IMR-90 (cell line): ENCODE measurements around the gene NIPAL3. TPM values are rescaled to one million over a fixed set of nuclear protein-coding genes. Genes with fewer than 3 reads are reported as not detected.

Experiments used
- ATAC-seq: fragments of 200-7000 bp; cut with Tn5 transposase; 2 replicates; pipeline ENCODE4 v1.9.1; 2020; ENCODE audit warnings: low read depth, mild to moderate bottlenecking, moderate library complexity
- BruUV-seq: library from RNA; stranded (reverse); fragments of 400-500 nt; replicated peaks from 2 replicates; lab custom pipeline; 2021; lab: Mats Ljungman, UMichigan
- CTCF ChIA-PET: fragments of 300-600 bp; formaldehyde crosslinking; extraction: SDS; loops from one replicate; lab custom pipeline; 2021; ENCODE audit warnings: antibody characterized with exemption; lab: Yijun Ruan, JAX
- POLR2A ChIA-PET: fragments of 300-600 bp; sonication (Branson Sonifier 250); formaldehyde crosslinking; loops from one replicate; lab custom pipeline; 2022; ENCODE audit warnings: antibody characterized with exemption; ENCODE audit not compliant: unreplicated experiment; lab: Charles Lee
- DNase-seq: peaks from one replicate; pipeline ENCODE4 v3.0.0; 2013
- H2AFZ ChIP-seq: replicated peaks from 2 replicates; pipeline ENCODE3; 2013; ENCODE audit warnings: low read length, mild to moderate bottlenecking; ENCODE audit not compliant: poor library complexity
- H2AK5ac ChIP-seq: 2 replicates; pipeline ENCODE4 v1.6.1; 2013; ENCODE audit warnings: low read depth, low read length, inconsistent platforms
- H2AK9ac ChIP-seq: replicated peaks from 2 replicates; pipeline ENCODE3; 2013; ENCODE audit warnings: mild to moderate bottlenecking, low read depth, low read length, moderate library complexity; ENCODE audit not compliant: poor library complexity
- H2BK120ac ChIP-seq: 2 replicates; pipeline ENCODE4 v1.6.1; 2013; ENCODE audit warnings: low read depth, low read length, inconsistent platforms
- H2BK15ac ChIP-seq: 3 replicates; pipeline ENCODE4 v1.6.1; 2013; ENCODE audit warnings: low read depth, low read length, inconsistent platforms
- H2BK20ac ChIP-seq: 2 replicates; pipeline ENCODE4 v1.6.1; 2013; ENCODE audit warnings: low read depth, mild to moderate bottlenecking, inconsistent platforms, low read length, moderate library complexity
- H2BK5ac ChIP-seq: 2 replicates; pipeline ENCODE4 v1.6.1; 2013; ENCODE audit warnings: mild to moderate bottlenecking, low read depth, low read length, inconsistent platforms; ENCODE audit not compliant: poor library complexity, severe bottlenecking
- H3K14ac ChIP-seq: replicated peaks from 2 replicates; pipeline ENCODE4 v1.6.1; 2013; ENCODE audit warnings: low read depth, low read length, inconsistent platforms
- H3K18ac ChIP-seq: 2 replicates; pipeline ENCODE4 v1.6.1; 2013; ENCODE audit warnings: low read depth, low read length, control low read depth
- H3K23ac ChIP-seq: 2 replicates; pipeline ENCODE4 v1.6.1; 2013; ENCODE audit warnings: low read depth, low read length, inconsistent platforms
- H3K27ac ChIP-seq: 2 replicates; pipeline ENCODE4 v1.5.1; 2013; ENCODE audit warnings: mild to moderate bottlenecking, control low read depth, low read length; ENCODE audit not compliant: insufficient read depth
- H3K27me3 ChIP-seq: 2 replicates; pipeline ENCODE4 v1.6.1; 2013; ENCODE audit warnings: low read length; ENCODE audit not compliant: control insufficient read depth, insufficient read depth
- H3K36me3 ChIP-seq: 2 replicates; pipeline ENCODE4 v1.6.1; 2013; ENCODE audit warnings: low read length, mixed read lengths; ENCODE audit not compliant: control insufficient read depth, insufficient read depth
- H3K4ac ChIP-seq: 2 replicates; pipeline ENCODE4 v1.6.1; 2013; ENCODE audit warnings: low read depth, low read length, inconsistent platforms
- H3K4me1 ChIP-seq: 2 replicates; pipeline ENCODE4 v1.6.1; 2013; ENCODE audit warnings: low read length, mixed read lengths; ENCODE audit not compliant: control insufficient read depth, insufficient read depth
- H3K4me2 ChIP-seq: 2 replicates; pipeline ENCODE4 v1.6.1; 2013; ENCODE audit warnings: low read depth, mild to moderate bottlenecking, control low read depth, low read length, moderate library complexity
- H3K4me3 ChIP-seq: 2 replicates; pipeline ENCODE4 v1.5.1; 2013; ENCODE audit warnings: low read depth, mild to moderate bottlenecking, control low read depth, low read length, moderate library complexity; ENCODE audit not compliant: insufficient read depth
- H3K56ac ChIP-seq: 2 replicates; pipeline ENCODE4 v1.6.1; 2013; ENCODE audit warnings: low read length, inconsistent platforms; ENCODE audit not compliant: insufficient read depth; ENCODE audit errors: extremely low read depth
- H3K79me1 ChIP-seq, 2 experiments: 2 replicates each; pipeline ENCODE4 v1.6.1; 2013; ENCODE audit warnings: low read length in 2 of 2, inconsistent platforms in 1 of 2, low read depth in 1 of 2
- H3K9ac ChIP-seq: 2 replicates; pipeline ENCODE4 v1.6.1; 2013; ENCODE audit warnings: low read depth, low read length, control low read depth
- H3K9me1 ChIP-seq: 2 replicates; pipeline ENCODE4 v1.6.1; 2013; ENCODE audit warnings: low read length, inconsistent platforms; ENCODE audit not compliant: insufficient read depth
- H3K9me3 ChIP-seq: 2 replicates; pipeline ENCODE4 v1.6.1; 2013; ENCODE audit warnings: low read length; ENCODE audit not compliant: control insufficient read depth, insufficient read depth
- H4K20me1 ChIP-seq: 2 replicates; pipeline ENCODE4 v1.6.1; 2013; ENCODE audit warnings: low read length, inconsistent platforms; ENCODE audit not compliant: insufficient read depth
- H4K5ac ChIP-seq: 2 replicates; pipeline ENCODE4 v1.6.1; 2013; ENCODE audit warnings: mild to moderate bottlenecking, low read depth, low read length, control low read depth
- H4K8ac ChIP-seq, 2 experiments: 2 replicates each; pipeline ENCODE4 v1.6.1; 2013; ENCODE audit warnings: low read depth in 2 of 2, low read length in 2 of 2, control low read depth in 1 of 2, inconsistent platforms in 1 of 2
- H4K91ac ChIP-seq: 2 replicates; pipeline ENCODE4 v1.6.1; 2013; ENCODE audit warnings: low read depth, low read length, inconsistent platforms; ENCODE audit not compliant: insufficient read depth
- BHLHE40 ChIP-seq: fragments of 150-350 bp; IDR thresholded peaks from 2 replicates; pipeline ENCODE4 v1.6.1; 2016; ENCODE audit warnings: mild to moderate bottlenecking, low read depth, low read length
- CHD1 ChIP-seq: IDR thresholded peaks from 2 replicates; pipeline ENCODE4 v1.6.1; 2012; ENCODE audit warnings: low read depth, low read length, improper control_type of control experiment
- CTCF ChIP-seq: conservative IDR thresholded peaks from 2 replicates; pipeline ENCODE4 v1.5.1; 2012; ENCODE audit warnings: mild to moderate bottlenecking, low read depth, low read length, improper control_type of control experiment
- ELK1 ChIP-seq: fragments of 150-350 bp; IDR thresholded peaks from 2 replicates; pipeline ENCODE4 v1.6.1; 2016; ENCODE audit warnings: low read depth, mild to moderate bottlenecking, low read length, moderate library complexity, borderline replicate concordance
- MAFK ChIP-seq: IDR thresholded peaks from 2 replicates; pipeline ENCODE4 v1.6.1; 2012; ENCODE audit warnings: low read depth, low read length, improper control_type of control experiment
- MAZ ChIP-seq: IDR thresholded peaks from 2 replicates; pipeline ENCODE4 v1.6.1; 2012; ENCODE audit warnings: low read depth, mild to moderate bottlenecking, low read length, improper control_type of control experiment, moderate library complexity, borderline replicate concordance
- MXI1 ChIP-seq: IDR thresholded peaks from 2 replicates; pipeline ENCODE4 v1.6.1; 2012; ENCODE audit warnings: low read depth, mild to moderate bottlenecking, low read length, moderate library complexity, borderline replicate concordance
- NFE2L2 ChIP-seq: fragments of 150-350 bp; IDR thresholded peaks from 2 replicates; pipeline ENCODE4 v1.6.1; 2016; ENCODE audit warnings: low read depth, mild to moderate bottlenecking, low read length
- POLR2A ChIP-seq: IDR thresholded peaks from 2 replicates; pipeline ENCODE4 v1.6.1; 2012; ENCODE audit warnings: mild to moderate bottlenecking, low read depth, low read length
- RAD21 ChIP-seq: IDR thresholded peaks from 2 replicates; pipeline ENCODE4 v1.6.1; 2012; ENCODE audit warnings: low read length, improper control_type of control experiment
- RFX5 ChIP-seq: IDR thresholded peaks from 2 replicates; pipeline ENCODE4 v1.8.0; 2012; ENCODE audit warnings: low read depth, mild to moderate bottlenecking, low read length, moderate library complexity
- SMC3 ChIP-seq: fragments of 150-350 bp; IDR thresholded peaks from 2 replicates; pipeline ENCODE4 v1.6.1; 2016; ENCODE audit warnings: low read depth, mild to moderate bottlenecking, antibody characterized with exemption, low read length, moderate library complexity
- USF2 ChIP-seq: fragments of 150-350 bp; IDR thresholded peaks from 2 replicates; pipeline ENCODE4 v1.6.1; 2017; ENCODE audit warnings: mild to moderate bottlenecking, antibody characterized with exemption, low read length, low read depth
- WGBS, 2 experiments: methylation state at CpG; one replicate each; pipeline versions ENCODE4 v1.1.5 to v1.1.7; 2013; ENCODE audit warnings: missing lambda C conversion rate in 2 of 2; ENCODE audit not compliant: insufficient read length in 1 of 2; ENCODE audit errors: extremely low coverage in 2 of 2; 5-methylcytosine and 5-hydroxymethylcytosine counted together
- dilution Hi-C: fragments of 300-500 bp; cut with HindIII; formaldehyde crosslinking; loops from one replicate; pipeline ENCODE4 v1.14.3; 2018; ENCODE audit warnings: low sequenced_read_pairs; ENCODE audit not compliant: unreplicated experiment
- in situ Hi-C: fragments of 300-500 bp; cut with MboI; formaldehyde crosslinking; loops from 3 replicates; pipeline ENCODE4 v1.14.3; 2019; ENCODE audit warnings: low sequenced_read_pairs, inconsistent platforms, mixed read lengths
- intact Hi-C: fragments of 100-400 bp; cut with micrococcal nuclease; formaldehyde crosslinking; loops from 2 replicates; pipeline ENCODE4 v1.10.0; 2022
- polyA plus RNA-seq, 3 experiments: library from polyadenylated mRNA; depleted of rRNA; stranded (reverse); fragments of >200 nt; gene quantifications; 2 replicates each; pipeline ENCODE4 v1.2.3, GENCODE V29; 2012; ENCODE audit warnings: low replicate concordance in 1 of 3
- total RNA-seq: library from RNA; depleted of rRNA; stranded (reverse); fragments of >200 nt; gene quantifications from 2 replicates; pipeline ENCODE4 v1.2.3, GENCODE V29; 2012

Gene NIPAL3
- total and polyA plus RNA-seq, 2 of the 4 experiments (the other 2 are of a cell fraction), result 55.0 to 123 TPM

- 94% methylated on average over 5 of the region's 9 CpGs; no CpG with 5 or more reads in 1 of the 2 experiments for WGBS, 2 experiments
- Histone ChIP-seq H3K79me1 (no peaks in the 10 kb centered on the region), H3K4me3 (no peak overlapping the region), H2AK5ac (no peak overlapping the region), H2AFZ (no peak overlapping the region), H3K14ac (no peak overlapping the region), H2BK15ac (no peak overlapping the region), H3K56ac (no peak overlapping the region), H3K23ac (no peak overlapping the region), H3K9ac (no peak overlapping the region), H2AK9ac (no peak overlapping the region), H4K20me1 (no peaks in the 10 kb centered on the region), H3K9me1 (no peaks in the 10 kb centered on the region), H3K4ac (no peak overlapping the region), H3K4me1 (no peaks in the 10 kb centered on the region), H3K4me2 (no peak overlapping the region), H3K18ac (no peak overlapping the region), H3K27ac (no peak overlapping the region), H3K27me3 (peaks cover 11% of the 10 kb centered on the region), H2BK20ac (no peak overlapping the region), H4K91ac (no peak overlapping the region), H3K9me3 (peaks cover 9% of the 10 kb centered on the region), H2BK120ac (no peak overlapping the region), H4K5ac (no peak overlapping the region), H3K36me3 (no peaks in the 10 kb centered on the region), H4K8ac (no peak overlapping the region), H2BK5ac (no peak overlapping the region)
- POLR2A ChIA-PET, result no interaction called here
- in situ Hi-C loops (no loop called here), intact Hi-C loops (no loop called here), dilution Hi-C loops (no loop called here)
- no TSS peak for BruUV-seq
- CTCF ChIA-PET, result no interaction called here
- TF ChIP-seq NFE2L2 (no peak), MAZ (no peak), RAD21 (no peak), MXI1 (no peak), MAFK (no peak), BHLHE40 (no peak), SMC3 (no peak), RFX5 (no peak), CTCF (no peak), ELK1 (no peak), USF2 (no peak), POLR2A (no peak), CHD1 (no peak)
- ATAC-seq, result no peak
- DNase-seq, result no peak
These were observed 71.9 kb downstream of the NIPAL3 start for GRCh38 chr1:24487455-24487854.
